ENCODE data around the gene NXPH4. TPM values are rescaled to one million over a fixed set of nuclear protein-coding genes. Genes with fewer than 3 reads are reported as not detected.

The NXPH4 gene
- total RNA-seq, 1 donor from 2014 or later, result under 0.01 TPM

GRCh38 chr12:57231276-57232021 is 14.9 kb downstream of the NXPH4 start:
- DNase-seq (ENCODE audit: low read depth in 2 of 2), result no peak

GRCh38 chr12:57232156-57232756 is 15.7 kb downstream of the NXPH4 start:
- no peak for DNase-seq (ENCODE audit: low read depth in 2 of 2)

- no peak for DNase-seq (ENCODE audit: low read depth in 2 of 2)
Measured at GRCh38 chr12:57233357-57234232, 17.0 kb downstream of the NXPH4 start.

DNA sequence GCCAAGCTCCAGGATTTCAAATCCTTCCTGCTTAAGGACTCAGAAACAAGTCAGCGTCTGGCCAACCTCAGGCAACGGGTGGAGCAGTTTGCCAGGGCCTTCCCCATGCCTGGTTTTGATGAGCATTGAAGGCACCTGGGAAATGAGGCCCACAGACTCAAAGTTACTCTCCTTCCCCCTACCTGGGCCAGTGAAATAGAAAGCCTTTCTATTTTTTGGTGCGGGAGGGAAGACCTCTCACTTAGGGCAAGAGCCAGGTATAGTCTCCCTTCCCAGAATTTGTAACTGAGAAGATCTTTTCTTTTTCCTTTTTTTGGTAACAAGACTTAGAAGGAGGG is 17.6 kb downstream of the NXPH4 start:
- no peak for DNase-seq (ENCODE audit: low read depth in 2 of 2)

GRCh38 chr12:57234571-57235016 is 18.0 kb downstream of the NXPH4 start:
- no peak for DNase-seq (ENCODE audit: low read depth in 2 of 2)

DNA sequence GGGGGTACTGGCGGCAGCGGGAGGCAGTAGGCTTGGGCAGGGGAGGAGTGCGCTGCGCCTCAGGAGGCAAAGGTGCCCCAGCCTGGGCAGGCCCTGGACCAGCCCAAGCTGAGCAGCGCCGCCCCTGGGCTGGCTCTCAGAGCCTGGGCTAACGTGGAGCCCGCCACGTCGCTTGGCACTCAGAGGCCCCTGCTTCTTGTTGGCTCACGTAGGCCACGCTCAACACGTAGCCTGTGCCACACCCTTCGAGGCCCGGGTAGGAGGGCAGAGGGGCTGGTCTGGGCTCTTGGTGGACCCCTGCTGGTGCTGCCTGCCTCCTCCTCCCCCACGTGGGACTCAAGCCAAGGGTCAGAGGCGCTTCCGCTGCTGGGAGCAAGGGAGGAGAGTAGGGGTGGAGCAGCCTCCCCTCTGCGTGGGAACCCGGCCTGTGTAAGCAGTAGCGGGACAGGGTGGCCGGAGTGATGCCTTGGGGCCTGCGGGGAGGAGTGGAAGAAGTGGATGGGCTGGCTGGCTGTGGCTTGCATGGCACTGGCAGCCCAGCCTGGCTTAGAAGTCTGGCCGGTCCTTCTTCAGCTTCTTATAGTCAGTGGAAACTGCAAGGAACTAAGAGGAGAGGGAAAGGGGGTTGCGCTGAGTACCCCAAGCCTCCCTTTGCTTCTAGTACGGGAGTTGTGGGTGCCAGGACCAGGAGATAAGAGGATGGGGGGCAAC is 18.6 kb downstream of the NXPH4 start:
- peak in 1 of 2 donors; percentile 47 for DNase-seq (ENCODE audit: low read depth in 2 of 2)

DNA sequence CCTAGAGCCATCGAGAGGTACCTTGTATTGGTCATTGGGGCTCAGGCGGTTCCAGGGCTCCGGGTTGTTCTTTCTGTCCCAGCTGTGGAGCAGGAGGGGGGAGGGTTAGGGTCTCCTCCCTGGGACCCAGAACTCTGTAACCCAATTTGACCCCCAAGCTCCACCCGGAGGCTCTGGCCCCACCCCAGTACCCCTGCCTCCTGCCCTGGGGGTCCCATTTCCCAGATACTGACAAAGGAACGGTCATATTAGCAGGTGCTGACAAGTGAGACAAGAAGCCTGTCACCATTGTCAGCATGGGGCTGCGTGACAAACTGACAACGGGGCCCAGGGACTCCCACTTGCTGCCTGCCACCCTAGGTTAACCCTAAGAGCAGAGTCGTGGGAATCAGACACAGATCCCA is 19.1 kb downstream of the NXPH4 start:
- DNase-seq (ENCODE audit: low read depth in 2 of 2), result no peak

- DNase-seq (ENCODE audit: low read depth in 2 of 2), result no peak
Measured at GRCh38 chr12:57236201-57236924, 19.8 kb downstream of the NXPH4 start.

DNA sequence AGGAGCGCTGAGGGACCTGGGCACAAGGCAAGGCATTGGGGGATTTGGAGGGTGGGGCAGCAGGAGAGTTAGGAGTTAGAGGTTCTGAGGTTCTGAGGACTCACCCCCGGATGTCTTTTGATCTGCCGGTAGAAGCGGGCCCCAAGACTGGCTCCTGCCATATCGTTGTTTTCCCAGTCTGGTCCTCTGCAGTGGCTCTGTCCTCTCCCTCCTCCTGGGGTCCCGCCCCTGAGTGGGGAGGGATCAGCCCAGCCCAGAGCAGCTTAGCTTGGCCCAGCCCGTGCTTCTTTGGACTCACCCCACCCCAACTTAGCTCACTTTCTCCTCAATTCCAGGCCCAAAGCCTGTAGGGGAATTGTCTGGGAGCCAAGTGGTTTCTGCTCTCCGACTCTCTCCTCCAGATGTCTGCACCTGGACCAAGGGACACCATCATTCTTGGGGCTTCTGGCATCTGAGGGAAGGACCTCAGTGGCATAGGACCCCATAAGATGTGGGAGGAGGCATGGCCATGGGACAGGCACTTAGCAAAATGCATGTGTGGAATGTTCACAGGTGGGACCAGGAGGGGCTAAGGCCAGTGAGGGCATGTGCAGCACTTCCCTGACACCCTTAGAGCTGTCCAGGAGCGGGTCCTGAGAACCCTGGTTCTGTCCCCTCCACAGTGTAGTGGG is 20.5 kb downstream of the NXPH4 start:
- no peak for DNase-seq (ENCODE audit: low read depth in 2 of 2)

- DNase-seq (ENCODE audit: low read depth in 2 of 2), result no peak
Measured at GRCh38 chr12:57237596-57237931, 21.0 kb downstream of the NXPH4 start.

DNA sequence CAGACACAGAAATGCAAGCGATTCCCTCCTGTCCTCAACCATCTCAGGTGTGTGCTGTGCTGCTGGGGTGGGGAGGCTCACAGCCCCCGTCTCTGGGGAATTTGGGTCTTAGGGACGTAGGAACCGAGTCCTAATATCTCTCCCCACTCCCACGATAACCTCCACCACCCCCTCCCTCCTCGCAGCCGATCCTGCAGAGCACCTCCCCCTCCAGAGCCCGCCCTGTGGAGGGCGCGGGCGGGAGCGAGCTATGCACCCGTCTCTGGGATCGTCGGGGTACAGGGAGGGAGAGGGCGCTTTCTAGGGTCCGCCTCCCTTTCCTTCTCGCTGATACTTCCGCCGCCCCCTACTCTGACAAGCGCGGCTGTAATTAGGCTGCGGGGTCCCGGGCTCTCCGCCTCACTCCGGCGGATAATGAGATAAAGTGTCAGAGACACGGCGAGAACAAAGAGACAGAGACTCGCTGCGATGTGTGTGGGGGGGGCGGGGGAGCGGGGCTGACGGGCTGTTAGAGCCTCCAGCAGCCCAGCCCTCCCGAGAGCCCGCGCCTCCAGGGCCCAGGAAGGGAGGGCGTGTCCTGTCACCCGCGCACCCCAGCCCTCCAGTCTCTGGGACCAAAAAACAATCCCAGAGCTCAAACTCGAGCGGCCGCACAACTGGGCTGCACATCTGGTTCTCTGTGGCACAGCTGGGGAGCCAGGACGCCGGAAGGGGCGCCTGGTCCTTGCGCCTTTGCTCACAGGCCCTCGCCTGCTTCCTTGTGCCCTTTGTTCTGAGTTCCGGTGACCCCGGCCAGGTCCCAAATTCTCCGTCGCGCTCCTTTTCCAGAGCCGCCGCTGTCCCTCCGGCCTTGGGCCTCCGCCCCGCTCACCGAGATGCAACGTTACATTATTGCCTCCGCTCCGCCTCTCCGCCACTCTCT is 21.6 kb downstream of the NXPH4 start:
- no peak for DNase-seq (ENCODE audit: low read depth in 2 of 2)

DNA sequence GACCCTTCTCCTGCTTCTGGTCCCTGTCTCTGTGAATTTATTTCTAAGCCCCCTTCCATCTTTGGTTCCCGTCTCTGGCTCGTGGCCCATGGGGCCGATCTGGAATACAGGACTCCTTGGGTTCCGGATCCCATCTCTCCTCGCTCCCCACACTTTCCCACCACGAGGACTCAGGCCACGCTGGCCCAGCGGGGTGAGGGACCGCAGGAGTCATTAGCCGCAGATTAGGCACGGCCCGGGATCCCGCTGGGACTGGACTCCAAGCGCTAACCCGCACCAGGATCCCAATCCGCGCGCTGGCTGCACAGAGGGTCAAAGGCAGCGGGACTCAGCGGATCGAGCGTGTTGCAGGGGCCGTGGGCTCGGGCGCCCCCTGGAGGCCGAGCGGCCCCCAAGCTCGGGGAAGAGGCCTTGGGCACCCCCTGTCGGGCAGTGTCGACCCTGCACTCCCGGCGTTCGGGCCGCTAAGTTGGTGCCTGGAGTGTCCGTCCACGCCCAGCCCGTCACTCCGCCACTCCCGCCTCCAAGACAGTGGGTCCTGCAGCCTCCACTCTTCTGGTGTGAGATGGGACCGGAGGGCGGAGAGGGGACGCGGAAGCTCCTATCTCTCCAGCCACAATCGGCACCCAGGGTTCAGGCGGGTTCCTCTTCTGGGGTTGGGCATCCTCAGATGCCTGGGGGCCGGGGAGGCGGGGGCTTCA is 22.4 kb downstream of the NXPH4 start:
- peak; percentile 56 to 85 for DNase-seq (ENCODE audit: low read depth in 2 of 2)

DNA sequence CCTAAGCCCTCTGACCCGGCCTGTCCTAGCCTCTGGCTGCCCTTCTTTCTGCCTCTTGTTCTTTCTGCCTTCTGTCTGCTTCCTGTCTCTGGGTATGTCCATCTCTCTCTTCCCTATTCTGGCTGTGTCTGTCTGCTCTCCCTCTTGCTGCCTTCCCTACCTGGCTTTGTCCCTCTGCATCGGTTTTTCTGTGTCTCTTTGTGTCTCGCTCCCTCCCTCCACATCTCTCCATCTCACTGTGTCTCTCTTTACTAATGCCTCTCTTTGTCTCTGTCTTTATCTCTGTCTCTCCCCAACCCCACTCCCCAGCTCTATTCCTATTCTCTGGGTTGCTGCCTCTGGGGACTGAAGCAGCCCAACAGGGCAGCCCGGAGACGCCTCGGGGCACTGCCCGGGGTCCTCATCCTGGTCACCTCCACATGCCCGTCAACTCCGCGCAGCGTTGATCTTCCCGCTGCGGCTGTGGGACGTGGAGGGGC is 23.0 kb downstream of the NXPH4 start:
- no peak for DNase-seq (ENCODE audit: low read depth in 2 of 2)

- peak in 1 of 2 donors; percentile 39 for DNase-seq (ENCODE audit: low read depth in 2 of 2)
Measured at GRCh38 chr12:57240066-57240921, 23.7 kb downstream of the NXPH4 start.

- no peak for DNase-seq (ENCODE audit: low read depth in 2 of 2)
Measured at GRCh38 chr12:57240926-57241401, 24.4 kb downstream of the NXPH4 start.

- no peak for DNase-seq (ENCODE audit: low read depth in 2 of 2)
Measured at GRCh38 chr12:57241402-57242310, 25.1 kb downstream of the NXPH4 start.

GRCh38 chr12:57242329-57242690 is 25.7 kb downstream of the NXPH4 start:
- no peak for DNase-seq (ENCODE audit: low read depth in 2 of 2)
